CD4-positive, alpha-beta T cell treated with Interleukin-15 for 4 hours (primary cell): ENCODE data around the gene CHST6.
A peak's percentile ranks its signal among the peaks of the same experiment; 100 is the strongest.
"Not testable (repeated sequence)": the region's sequence is repeated elsewhere in the genome, so short reads cannot be mapped to it uniquely, and the experiment has no call there.

Experiments
- DNase-seq: peaks from one replicate; pipeline ENCODE4 v3.0.0-alpha.2; 2020; ENCODE audit warnings: low spot score

CHST6 gene

DNA sequence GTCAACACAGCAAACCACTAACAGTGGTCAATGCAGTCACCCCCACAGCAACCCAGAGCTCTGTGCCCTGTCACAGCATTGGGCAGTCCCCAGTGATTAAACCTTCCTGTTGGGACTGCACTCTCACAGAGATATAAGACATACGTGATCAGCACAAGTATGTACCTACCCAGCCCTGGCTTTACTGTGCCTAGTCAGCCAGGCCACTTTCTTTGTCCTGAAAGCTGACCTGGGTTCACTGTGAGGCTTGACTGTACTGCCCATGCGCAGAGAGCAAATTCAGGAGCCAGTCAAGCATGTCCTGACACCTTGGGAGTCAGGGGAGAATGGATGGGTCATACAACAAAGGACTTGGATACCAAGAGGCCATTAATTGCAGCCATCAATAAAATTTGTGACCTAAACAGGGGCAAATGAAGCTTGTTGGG is 19.8 kb downstream of the CHST6 start:
- DNase-seq, result no peak

DNA sequence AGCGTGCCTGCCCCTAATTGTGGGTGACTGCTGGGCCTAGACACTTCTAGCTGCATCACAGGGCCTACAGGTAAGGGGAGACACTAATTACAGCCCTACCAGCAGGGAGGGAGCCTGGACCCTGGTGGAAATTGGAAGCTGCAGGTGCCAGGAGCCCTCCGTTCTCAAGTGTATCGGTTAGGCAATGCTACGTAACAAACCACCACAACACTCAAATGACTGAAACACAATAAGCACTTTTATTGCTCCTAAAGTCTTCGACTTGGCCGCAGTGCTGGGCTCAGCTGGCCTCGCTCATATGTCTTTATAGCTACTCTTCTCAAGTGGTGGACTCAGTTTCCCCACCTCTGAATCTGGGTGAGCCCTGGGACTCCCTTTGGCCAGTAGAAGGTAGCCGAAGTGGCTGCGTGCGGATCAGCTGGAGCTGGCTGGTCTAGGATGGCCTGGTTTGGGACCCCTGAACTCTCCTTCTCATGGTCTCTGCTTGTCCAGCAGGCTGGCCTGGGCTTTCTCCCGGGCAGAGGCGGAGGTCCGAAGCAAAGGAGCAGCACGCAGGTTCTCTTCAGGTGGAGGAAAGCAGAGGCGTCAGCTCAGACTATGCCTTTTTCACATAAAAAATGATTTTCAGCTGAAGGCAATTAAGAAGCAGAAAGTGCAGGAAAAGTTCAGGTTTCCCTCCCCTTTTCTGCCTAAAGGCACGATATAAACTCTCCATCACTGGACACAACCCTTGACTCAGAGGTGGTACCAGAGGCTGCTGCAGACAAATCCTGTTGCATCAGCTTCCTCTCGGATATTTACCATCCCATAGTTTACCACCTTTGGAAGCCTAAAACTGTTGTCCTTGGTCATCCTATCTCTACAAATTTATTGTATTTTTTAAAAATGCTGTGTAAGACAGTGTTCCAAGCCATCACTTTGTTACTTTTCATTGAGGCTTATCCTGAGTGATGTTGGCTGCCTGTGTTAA is 22.0 kb downstream of the CHST6 start:
- no peak for DNase-seq

DNA sequence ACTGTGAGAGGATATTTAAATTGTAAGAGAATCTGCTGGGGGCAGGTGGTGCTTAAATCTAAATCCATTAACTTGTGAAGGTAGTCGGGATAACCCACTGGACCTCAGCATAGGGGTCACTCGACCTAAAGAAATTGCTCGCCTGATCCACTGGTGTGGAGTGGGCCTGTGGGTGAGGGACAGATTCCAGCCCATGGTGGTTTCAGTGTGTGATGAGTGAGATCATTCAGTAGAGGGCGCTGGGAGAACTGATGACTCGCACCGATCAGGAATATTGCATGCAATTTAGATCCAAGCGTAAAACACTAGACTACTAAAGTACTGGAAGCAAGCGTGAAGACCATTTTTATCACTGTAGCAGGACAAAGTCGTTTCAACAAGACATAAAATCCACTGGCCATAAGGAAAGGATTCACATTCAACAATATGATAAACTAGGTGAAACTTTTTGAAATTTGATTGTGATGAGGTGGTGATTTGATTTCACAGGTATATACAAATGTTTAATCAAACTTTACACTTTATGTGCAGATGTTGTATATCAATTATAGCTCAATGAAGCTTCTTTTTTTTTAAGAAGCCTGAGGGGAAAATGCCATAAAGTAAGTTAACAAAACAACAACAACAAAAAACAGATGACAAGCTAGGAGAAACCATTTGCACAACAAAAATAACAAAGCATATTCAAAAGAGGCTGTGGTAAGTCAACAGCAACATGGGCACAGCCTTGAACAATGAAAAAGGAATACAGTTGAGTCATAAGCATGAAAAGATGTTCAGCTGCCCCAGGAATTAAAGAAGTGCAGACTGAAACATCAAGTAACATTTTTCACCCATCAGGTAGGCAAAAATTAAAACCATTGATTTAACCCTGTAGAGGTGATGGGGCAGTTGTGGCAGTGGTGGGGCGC is 23.3 kb downstream of the CHST6 start:
- peak; percentile 56 for DNase-seq

DNA sequence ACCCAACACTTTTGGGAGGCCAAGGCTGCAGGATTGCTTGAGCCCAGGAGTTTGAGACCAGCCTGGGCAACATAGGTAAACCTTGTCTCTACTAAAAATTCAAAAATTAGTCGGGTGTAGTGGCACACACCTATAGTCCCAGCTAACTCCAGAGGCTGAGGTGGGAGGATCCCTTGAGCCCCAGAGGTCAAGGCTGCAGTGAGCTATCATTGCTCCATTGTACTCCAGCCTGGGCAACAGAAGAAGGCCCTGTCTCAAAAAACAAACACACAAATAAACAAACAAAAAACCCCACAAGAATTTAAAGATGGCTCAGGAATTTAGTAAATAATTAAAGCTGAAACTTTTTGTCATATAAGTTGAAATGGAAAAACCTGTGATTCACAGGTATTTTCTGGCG is 28.5 kb downstream of the CHST6 start:
- no peak for DNase-seq

DNA sequence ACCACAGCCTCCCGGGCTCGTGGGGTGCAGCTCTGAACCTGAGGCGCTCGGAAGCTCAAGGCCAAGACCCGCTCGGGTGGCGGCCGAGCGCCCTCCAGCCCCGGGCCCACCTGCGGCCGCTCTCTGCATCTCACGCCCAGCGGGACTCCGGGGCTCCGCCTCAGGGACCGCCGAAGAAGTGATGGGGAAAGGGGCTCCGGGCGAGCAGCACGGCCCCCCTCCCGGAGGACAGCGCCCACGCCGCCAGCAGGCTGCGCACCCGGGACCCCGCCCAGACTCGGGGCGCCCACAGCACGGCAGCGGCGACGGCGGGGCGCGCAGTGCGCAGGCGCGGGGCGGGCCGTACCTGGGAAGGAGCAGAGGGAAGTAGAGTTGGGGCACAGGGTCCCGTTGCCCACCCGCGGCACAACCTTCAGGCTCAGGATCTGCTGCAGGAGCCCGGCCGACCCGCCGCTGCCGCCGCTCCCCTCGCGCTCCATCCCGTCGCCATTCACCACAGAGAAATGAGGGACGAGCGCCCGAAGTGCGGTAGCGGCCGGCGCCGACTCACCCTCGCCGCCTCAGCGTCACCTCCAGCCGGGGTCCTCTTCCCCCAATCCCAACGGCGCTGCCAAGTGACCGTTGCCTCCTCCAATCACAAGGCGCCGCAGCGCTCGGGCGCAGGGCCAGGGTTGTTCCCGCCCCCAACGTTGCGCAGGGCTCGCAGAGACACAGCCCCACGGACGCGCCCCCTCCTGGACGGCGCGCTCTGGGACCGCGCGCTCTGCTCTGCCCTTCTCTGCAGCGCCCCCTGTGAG is 30.9 kb downstream of the CHST6 start, which contains the start of gene TMEM170A:
TSS of gene TMEM170A (minus strand) at position 568 of the 797 bp plus-strand sequence. CDS start at position 479, 89 bp downstream.
- DNase-seq, result peak; percentile 99

DNA sequence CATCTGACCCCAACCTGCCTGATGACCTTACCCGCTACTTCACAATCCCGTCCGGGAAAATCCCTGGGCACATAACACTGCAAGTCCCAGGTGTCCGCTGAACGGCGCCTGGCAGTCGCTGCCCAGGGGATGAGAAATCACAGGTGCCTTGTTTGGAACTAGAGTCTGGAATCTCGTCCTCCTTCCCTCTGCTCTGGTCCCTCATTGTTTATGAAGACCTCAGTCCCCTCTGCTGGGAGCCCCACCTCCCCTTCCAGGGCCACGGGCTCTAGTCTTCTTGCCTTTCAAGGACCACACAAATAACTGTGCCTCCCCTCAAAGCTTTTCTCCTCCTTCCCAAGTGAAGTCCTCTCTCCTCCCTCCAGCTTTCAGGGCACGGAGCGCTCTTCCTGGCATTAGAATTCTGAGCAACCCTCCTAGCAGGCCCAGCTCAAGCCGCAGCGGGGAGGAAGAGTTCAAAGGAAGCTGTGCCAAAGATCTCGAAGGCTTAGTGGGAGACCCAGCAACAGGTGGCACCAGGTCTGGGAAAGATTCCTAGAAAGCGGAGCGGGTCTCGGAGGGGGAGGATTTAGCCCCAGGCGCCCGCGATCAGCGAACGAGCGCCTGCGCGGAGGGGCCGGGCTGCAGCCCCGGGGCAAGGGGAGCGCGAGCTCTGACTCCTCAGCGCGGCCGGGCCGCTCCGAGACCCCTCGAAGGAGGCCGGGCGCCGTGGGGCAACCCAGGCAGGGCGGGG is 31.7 kb downstream of the CHST6 start:
- peak; percentile 8 for DNase-seq

DNA sequence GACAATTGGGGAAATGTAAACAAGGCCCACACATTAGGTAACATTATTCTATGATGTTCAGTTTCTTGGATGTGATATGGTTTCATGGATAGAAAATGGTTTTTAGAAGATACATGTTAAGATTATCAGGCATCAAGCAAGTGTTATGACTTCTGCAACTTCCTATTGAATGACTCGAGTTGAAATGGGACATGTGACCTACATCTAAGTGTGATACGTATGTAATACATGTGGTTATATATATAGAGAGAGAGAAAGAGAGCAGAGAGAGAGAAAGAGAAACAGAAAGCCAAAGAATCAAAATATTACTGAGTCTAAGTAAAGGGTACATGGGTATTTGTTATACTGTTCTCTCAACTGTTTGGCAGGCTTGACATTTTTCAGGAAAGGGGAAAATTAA is 32.4 kb downstream of the CHST6 start:
- DNase-seq, result peak; percentile 34

DNA sequence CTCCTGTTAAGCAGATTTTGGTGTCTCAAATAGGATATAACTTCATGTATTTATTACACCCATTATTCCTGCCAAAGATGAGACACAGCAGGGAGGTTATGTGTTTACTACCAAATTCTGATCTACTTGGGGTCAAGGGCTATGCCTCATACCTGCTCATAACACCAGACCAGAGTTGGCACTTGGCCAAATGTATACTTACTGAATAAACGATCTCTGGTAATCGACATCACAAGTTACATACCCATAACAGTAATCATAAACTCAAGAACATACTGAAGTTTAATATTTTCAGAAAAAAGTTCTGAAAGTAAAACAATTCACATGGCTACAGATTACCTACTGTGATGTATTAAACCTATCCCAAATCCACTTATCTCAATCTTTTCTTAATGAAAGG is 33.7 kb downstream of the CHST6 start:
- DNase-seq, result no peak

DNA sequence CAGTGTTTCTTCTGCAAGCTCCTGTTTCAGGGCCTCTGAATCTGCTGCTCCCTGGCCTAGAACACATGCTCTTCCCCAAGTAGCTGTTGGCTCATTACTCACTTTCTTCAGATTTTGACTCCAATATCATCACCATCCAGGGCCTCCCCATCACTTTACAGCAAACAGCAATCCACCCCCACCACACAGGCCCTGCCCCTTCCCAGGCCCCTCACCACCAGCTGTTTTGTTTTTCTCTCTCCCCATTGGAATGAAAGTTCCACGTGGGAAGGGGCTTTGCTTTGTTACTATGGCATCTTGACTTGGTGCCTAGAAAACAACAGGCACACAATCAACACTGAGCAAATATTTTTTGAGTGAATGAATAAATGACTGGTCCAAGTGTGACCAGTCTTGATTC is 34.8 kb downstream of the CHST6 start:
- DNase-seq, result no peak

DNA sequence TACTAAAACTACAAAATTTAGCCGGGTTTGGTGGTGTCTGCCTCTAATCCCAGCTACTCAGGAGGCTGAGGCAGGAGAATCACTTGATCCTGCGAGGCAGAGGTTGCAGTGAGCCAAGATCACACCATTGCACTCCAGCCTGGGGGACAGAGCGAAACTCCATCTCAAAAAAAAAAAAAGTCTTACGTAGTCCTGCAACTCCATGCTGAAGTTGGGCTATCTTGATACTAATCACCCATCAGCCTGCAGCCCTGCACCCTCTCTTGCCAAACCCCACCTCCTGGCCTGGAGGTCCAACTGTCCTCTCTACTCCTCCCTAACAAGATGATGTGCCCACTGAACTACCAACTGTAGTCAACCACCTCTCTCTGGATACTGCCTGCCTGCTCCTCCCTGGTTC is 35.5 kb downstream of the CHST6 start:
- no peak for DNase-seq

DNA sequence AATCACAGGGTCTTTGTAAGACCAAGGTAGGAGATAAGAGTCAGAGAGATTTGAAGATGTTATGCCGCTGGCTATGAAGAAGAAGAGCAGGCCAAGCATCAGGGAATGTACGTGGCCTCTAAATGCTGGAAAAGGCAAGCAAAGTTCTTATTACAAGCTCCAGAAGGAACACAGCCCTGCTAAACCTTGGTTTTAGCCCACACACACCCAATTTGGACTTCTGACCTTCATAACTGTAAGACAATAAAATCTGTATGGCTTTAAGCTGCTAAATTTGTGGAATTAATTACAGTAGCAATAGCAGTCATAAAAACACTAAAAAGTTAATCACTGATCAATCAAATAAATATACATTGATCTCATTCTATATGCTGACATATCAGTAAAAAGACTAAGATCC is 36.8 kb downstream of the CHST6 start:
- no peak for DNase-seq

DNA sequence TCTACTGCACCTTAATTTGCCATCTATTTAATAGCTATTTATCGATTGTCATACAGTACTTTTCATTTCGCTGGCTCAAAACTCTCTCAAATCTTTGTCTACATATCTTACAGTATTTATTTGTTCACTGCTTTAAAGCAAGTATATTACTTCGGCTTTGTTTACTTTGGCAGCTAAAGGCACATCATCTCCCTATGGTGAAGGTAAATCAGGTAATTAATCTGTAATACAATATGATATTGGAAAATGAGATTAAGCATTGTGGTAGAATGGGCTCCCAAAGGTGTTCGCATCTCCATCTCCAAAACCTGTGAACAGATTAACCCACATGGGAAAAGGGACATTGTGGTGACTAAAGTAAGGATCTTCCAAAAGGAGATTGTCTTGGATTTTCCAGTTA is 37.2 kb downstream of the CHST6 start:
- DNase-seq, result no peak

DNA sequence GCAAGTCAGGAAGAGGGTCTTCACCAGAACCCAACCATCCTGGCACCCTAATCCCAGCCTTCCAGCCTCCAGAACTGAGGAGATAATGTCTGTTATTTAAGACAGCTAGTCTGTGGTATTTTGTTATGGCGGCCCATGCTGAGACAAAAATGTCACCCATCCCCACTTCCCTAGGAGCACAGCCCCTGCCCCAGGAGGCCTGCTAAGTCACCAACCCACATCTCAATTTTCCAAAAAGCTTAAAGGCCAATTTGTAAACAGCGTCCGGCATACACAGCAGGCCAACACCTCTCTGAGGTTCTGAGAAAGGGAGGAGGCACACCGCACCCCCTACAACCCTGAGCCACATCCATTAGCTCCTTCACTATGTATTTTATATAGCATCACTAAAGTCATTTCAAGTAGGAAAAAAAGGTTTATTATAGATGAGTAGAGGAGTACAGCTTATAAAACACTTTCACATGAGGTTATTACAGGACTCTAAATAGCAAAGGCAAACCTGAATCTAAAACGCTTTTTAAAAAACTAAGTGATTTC is 37.7 kb downstream of the CHST6 start:
- no peak for DNase-seq

DNA sequence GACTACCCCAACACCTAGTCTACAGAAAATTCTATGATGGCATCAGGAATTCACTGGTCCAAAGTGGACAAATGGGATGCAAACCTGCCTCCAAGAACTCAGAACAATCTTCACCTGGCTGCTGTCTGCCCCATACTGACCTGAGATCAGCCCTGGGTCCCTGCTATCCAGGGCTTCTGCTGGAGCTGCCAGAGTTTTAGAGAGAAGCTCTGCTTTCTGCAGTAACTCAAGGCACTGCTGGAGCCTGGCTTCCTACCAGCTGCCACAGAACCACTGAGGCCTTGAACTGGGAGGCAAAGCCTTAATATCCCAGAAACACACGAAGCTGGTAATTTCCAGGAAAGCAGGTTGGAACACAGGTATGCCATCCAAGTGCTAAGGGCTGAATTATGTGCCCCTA is 38.3 kb downstream of the CHST6 start:
- DNase-seq, result no peak

DNA sequence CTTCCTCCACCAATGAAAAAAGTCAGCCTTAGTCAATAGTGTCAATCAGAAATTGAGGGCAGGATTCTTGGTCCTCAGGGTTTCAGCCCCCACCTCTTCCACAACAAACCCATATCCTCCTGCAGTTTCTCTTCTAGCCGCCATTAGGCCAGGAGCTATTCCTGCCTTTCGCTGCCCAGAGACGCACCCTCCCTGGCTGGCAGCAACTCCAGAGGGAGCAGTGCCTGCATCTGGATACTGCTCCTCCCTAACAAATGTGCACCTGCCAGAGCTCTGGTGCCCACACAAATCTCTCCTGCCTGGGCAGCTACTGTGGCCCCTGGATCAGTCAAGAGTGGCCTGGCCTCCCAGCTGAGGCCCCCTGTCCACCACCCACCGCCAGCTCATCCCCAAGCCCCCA is 38.8 kb downstream of the CHST6 start:
- DNase-seq, result not testable (repeated sequence)

DNA sequence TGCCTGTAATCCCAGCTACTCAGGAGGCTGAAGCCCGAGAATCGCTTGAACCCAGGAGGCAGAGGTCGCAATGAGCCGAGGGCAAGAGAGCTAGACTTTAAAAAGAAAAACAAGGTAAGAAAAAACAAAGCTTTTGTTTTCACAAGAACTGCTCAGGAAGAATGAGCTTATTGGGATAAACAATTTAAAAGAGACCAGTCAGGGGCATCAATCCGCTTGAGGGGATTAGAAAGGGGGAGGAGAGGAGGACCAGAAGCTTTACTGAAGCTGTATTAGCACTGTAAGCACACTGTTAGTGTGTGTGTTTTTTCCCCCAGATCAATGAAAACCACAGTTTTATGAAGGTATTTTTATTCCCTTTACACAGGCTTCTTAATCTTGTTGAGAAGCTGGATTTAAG is 39.6 kb downstream of the CHST6 start:
- no peak for DNase-seq

DNA sequence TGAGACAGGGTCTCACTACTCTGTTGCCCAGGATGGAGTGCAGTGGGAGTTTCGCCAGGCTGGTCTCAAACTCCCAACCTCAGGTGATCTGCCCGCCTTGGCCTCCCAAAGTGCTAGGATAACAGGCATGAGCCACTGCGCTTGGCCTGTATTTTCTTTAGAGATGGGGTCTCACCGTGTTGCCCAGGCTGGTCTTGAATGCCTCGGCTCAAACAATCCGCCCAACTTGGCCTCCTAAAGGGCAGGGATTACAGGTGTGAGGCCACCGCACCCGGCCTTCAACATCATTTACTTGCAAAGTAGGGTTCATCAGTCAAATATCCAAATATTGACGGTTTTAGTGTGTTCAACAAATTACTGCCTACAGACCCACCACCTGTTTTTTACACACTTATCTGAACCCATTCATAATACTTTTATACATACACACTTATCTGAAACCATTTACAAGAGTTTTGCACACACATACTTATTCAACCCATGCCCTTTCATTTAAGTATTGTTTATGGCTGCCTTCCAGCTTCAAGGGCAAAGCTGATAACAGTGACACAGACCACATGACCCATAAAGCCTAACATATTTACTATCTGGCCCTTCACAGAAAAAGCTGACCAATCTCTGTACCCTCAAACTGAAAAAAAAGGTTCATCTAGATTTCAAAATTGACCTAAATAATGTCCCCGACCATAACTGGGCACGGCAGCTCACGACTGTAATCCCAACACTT is 42.6 kb downstream of the CHST6 start:
- DNase-seq, result no peak

DNA sequence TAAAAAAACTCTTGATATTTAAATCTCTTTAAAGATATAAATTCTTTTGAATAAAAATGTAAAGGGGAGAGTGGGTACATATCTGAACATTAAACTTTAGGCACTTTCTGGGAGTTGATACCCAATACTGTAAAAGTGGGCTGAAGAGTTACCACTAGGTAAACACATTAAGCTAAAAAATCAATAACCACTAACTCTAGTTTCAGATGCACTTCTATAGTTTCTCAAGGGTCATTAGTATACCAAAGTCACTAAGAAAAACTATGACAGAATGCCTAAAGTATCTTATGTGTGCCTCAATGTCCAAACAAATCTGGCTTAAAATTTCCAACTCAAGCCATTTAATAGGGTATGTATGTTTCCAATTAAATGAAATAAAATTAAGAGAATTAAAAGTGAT is 48.8 kb downstream of the CHST6 start:
- DNase-seq, result no peak

DNA sequence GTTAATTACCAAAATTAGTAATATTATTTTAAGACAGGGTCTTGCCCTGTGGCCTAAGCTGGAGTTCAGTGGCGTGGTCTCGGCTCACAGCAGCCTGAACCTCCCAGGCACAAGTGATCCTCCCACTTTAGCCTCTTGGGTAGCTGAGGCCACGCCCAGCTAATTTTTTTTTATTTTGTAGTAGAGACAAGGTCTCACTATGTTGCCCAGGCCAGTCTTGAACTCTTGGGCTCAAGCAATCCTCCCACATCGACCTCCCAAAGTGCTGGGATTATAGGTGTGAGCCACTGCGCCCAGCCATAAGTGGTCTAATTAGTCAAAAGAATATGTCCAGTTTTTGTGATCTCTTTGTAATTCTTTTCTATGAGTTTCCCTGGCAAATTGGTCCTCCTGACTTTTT is 49.9 kb downstream of the CHST6 start:
- DNase-seq, result no peak

DNA sequence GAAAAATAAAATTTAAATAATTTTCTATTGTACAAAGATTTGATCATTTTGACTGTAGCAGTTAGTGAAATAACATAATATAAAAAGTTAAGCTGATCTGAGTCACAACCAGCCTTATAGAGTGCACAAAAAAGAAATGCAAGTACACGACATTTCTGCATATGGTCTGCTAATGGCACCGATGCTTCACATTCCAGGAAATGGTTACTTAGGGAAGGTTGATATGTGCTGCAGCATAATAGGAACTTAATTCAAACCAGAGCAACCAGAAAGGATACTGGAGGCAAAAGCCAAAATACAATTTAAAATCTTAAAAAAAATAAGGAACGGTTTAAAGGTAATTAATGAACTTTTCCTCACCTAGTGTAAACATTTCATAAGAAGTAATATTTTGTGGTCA is 51.9 kb downstream of the CHST6 start:
- no peak for DNase-seq
